GM23338 (cell line): ENCODE results near the gene FOXA1.

ENCODE experiments used
- CREB1 ChIP-seq: fragments of 250-450 bp; sonication (Bioruptor Pico); IDR thresholded peaks from 2 replicates; pipeline ENCODE4 v1.5.0; 2020; ENCODE audit warnings: low read depth, mild to moderate bottlenecking, moderate library complexity
- CTCF ChIP-seq, 2 experiments: fragments of 200-600 bp in 1 of 2; sonication (generic) in 1 of 2; conservative IDR thresholded peaks; 2 replicates each; pipeline versions ENCODE4 v1.5.1 to v1.6.1; 2016 to 2017; ENCODE audit warnings: antibody characterized with exemption in 2 of 2, low read depth in 2 of 2, mild to moderate bottlenecking in 2 of 2, moderate library complexity in 1 of 2
- ETS1 ChIP-seq: IDR thresholded peaks from 2 replicates; pipeline ENCODE4 v1.6.1; 2016; ENCODE audit warnings: antibody characterized with exemption
- EZH2 ChIP-seq: fragments of 200-600 bp; sonication (generic); IDR thresholded peaks from one replicate; pipeline ENCODE4 v1.8.0; 2017; ENCODE audit warnings: antibody characterized with exemption, mild to moderate bottlenecking, low read depth; ENCODE audit not compliant: unreplicated experiment
- EZH2phosphoT487 ChIP-seq: fragments of 200-600 bp; sonication (generic); IDR thresholded peaks from one replicate; pipeline ENCODE4 v1.8.1; 2018; ENCODE audit warnings: antibody characterized with exemption; ENCODE audit not compliant: unreplicated experiment
- JUNB ChIP-seq: IDR thresholded peaks from one replicate; pipeline ENCODE4 v1.6.1; 2016; ENCODE audit warnings: antibody characterized with exemption; ENCODE audit not compliant: unreplicated experiment
- POLR2AphosphoS5 ChIP-seq: IDR thresholded peaks from 2 replicates; pipeline ENCODE4 v1.6.1; 2016; ENCODE audit warnings: antibody characterized with exemption, low read depth
- REST ChIP-seq: IDR thresholded peaks from one replicate; pipeline ENCODE4 v1.6.1; 2018; ENCODE audit warnings: antibody characterized with exemption; ENCODE audit not compliant: unreplicated experiment
- STAT1 ChIP-seq: IDR thresholded peaks from one replicate; pipeline ENCODE4 v1.6.1; 2016; ENCODE audit warnings: antibody characterized with exemption; ENCODE audit not compliant: unreplicated experiment
- ZNF114 ChIP-seq: fragments of 250-450 bp; sonication (Bioruptor Pico); IDR thresholded peaks from 2 replicates; pipeline ENCODE4 v1.5.0; 2020; ENCODE audit warnings: mild to moderate bottlenecking, moderate library complexity
- ZNF331 ChIP-seq: fragments of 250-450 bp; sonication (Bioruptor Pico); IDR thresholded peaks from 2 replicates; pipeline ENCODE4 v1.5.0; 2020; ENCODE audit warnings: low read depth, mild to moderate bottlenecking, moderate library complexity
- ZNF462 ChIP-seq: fragments of 250-450 bp; sonication (Bioruptor Pico); IDR thresholded peaks from 2 replicates; pipeline ENCODE4 v1.5.0; 2020; ENCODE audit warnings: mild to moderate bottlenecking, moderate library complexity

- no peak for TF ChIP-seq CTCF (conservative IDR thresholded peaks at IDR 0.05; ENCODE audit: low read depth in 2 of 2)
- peak; percentile 77 for TF ChIP-seq EZH2
- TF ChIP-seq CREB1 (CRISPR knock-in tag) = no peak
- TF ChIP-seq POLR2AphosphoS5 = no peak
- no peak for TF ChIP-seq REST
- peak; percentile 25 for TF ChIP-seq EZH2phosphoT487
- TF ChIP-seq STAT1 = no peak
- no peak for TF ChIP-seq JUNB
- no peak for TF ChIP-seq ZNF114 (CRISPR knock-in tag)
- TF ChIP-seq ZNF462 (CRISPR knock-in tag) = no peak
- no peak for TF ChIP-seq ETS1
- TF ChIP-seq ZNF331 = no peak
Measured at GRCh38 chr14:37592482-37593408, 2.3 kb downstream of the FOXA1 start.
